ENCODE measurements around the gene RNF44. TPM values are rescaled to one million over a fixed set of nuclear protein-coding genes. Genes with fewer than 3 reads are reported as not detected.
"Not testable (repeated sequence)": the region's sequence is repeated elsewhere in the genome, so short reads cannot be mapped to it uniquely, and the experiment has no call there.

The RNF44 gene
- total RNA-seq, 2 donors from 2014 or later: 10.9 to 38.6 TPM

- ATAC-seq: no peak
- H3K4me3 ChIP-seq: no peak overlapping the region
- no peak for TF ChIP-seq POLR2A (IDR thresholded peaks at IDR 0.05)
- TF ChIP-seq CTCF (IDR thresholded peaks at IDR 0.05): no peak
- peaks cover 2% of the 10 kb centered on the region for H3K4me1 ChIP-seq
- 93 to 95% methylated on average over 8 of the region's 8 CpGs for WGBS, 2 donors
- peaks cover 0 to 33% of the 10 kb centered on the region in 2 donors for H3K36me3 ChIP-seq (replicated peaks in 1 of 2; ENCODE audit: insufficient read depth in 1 of 2, low read depth in 2 of 2)
- DNase-seq: no peak
- no peaks in the 10 kb centered on the region for H3K27me3 ChIP-seq
- intact Hi-C loops (cut with DNase I): no loop called here
- H3K27ac ChIP-seq: no peak overlapping the region
- H3K9me3 ChIP-seq: no peaks in the 10 kb centered on the region
These were observed 45.3 kb downstream of the RNF44 start for GRCh38 chr5:176491901-176492300.

GRCh38 chr5:176491101-176491502, 46.1 kb downstream of the RNF44 start:
- Histone ChIP-seq H3K4me1 (peaks cover 10% of the 10 kb centered on the region), H3K9me3 (no peaks in the 10 kb centered on the region), H3K36me3 (replicated peaks in 1 of 2; ENCODE audit: insufficient read depth in 1 of 2, low read depth in 2 of 2) (peaks cover 0 to 29% of the 10 kb centered on the region in 2 donors), H3K27ac (no peak overlapping the region), H3K4me3 (no peak overlapping the region), H3K27me3 (no peaks in the 10 kb centered on the region)
- WGBS, 2 donors: 34 to 43% methylated on average over 3 of the region's 3 CpGs
- DNase-seq: no peak
- intact Hi-C loops (cut with DNase I): no loop called here
- no peak for ATAC-seq
- TF ChIP-seq POLR2A (IDR thresholded peaks at IDR 0.05) (no peak), CTCF (IDR thresholded peaks at IDR 0.05) (no peak)

GRCh38 chr5:176490301-176490700, 46.9 kb downstream of the RNF44 start:
- no peaks in the 10 kb centered on the region for H3K9me3 ChIP-seq
- no peak for ATAC-seq
- DNase-seq: no peak
- intact Hi-C loops (cut with DNase I): no loop called here
- H3K36me3 ChIP-seq (replicated peaks in 1 of 2; ENCODE audit: insufficient read depth in 1 of 2, low read depth in 2 of 2): peaks cover 0 to 25% of the 10 kb centered on the region in 2 donors
- no peaks in the 10 kb centered on the region for H3K27me3 ChIP-seq
- H3K27ac ChIP-seq: no peak overlapping the region
- H3K4me1 ChIP-seq: peaks cover 14% of the 10 kb centered on the region
- no peak for TF ChIP-seq POLR2A (IDR thresholded peaks at IDR 0.05)
- TF ChIP-seq CTCF (IDR thresholded peaks at IDR 0.05): no peak
- no peak overlapping the region for H3K4me3 ChIP-seq
- WGBS, 2 donors: 100% methylated on average over 1 of the region's 1 CpG

GRCh38 chr5:176489077-176489476, 48.1 kb downstream of the RNF44 start:
- Histone ChIP-seq H3K4me1 (peaks cover 14% of the 10 kb centered on the region), H3K4me3 (no peak overlapping the region), H3K9me3 (no peaks in the 10 kb centered on the region), H3K27me3 (no peaks in the 10 kb centered on the region), H3K36me3 (replicated peaks in 1 of 2; ENCODE audit: insufficient read depth in 1 of 2, low read depth in 2 of 2) (peaks cover 0 to 21% of the 10 kb centered on the region in 2 donors), H3K27ac (no peak overlapping the region)
- WGBS, 2 donors: 87 to 100% methylated on average over 1 of the region's 1 CpG
- intact Hi-C loops (cut with DNase I): no loop called here
- DNase-seq (no peak), ATAC-seq (no peak)
- no peak for TF ChIP-seq CTCF (IDR thresholded peaks at IDR 0.05)
- TF ChIP-seq POLR2A (IDR thresholded peaks at IDR 0.05): no peak

- H3K27ac ChIP-seq; intact Hi-C loops (cut with DNase I); ATAC-seq; DNase-seq; H3K36me3 ChIP-seq (replicated peaks in 1 of 2; ENCODE audit: insufficient read depth in 1 of 2, low read depth in 2 of 2); H3K9me3 ChIP-seq; H3K4me3 ChIP-seq; H3K27me3 ChIP-seq: not testable (repeated sequence)
- 98 to 100% methylated on average over 4 of the region's 4 CpGs for WGBS, 2 donors
- H3K4me1 ChIP-seq: peaks cover 14% of the 10 kb centered on the region
These were observed 50.0 kb downstream of the RNF44 start for GRCh38 chr5:176487160-176487559.
